Prostate gland (tissue), 2 donors: ENCODE measurements around the gene SYNGR1. TPM values are rescaled to one million over a fixed set of nuclear protein-coding genes. Genes with fewer than 3 reads are reported as not detected.

Experiments
- DNase-seq: peaks from one replicate; pipeline ENCODE4 v3.0.0-alpha.2; 2019; ENCODE audit warnings: low spot score
- H3K27ac ChIP-seq, 2 donors: fragments of 200-600 bp; sonication (generic); 2 replicates each; pipeline ENCODE4 v1.5.1; 2017 to 2019
- H3K27me3 ChIP-seq: fragments of 200-600 bp; sonication (generic); replicated peaks from 2 replicates; pipeline ENCODE4 v1.5.1; 2019; ENCODE audit not compliant: insufficient read depth
- H3K36me3 ChIP-seq, 2 donors: fragments of 200-600 bp; sonication (generic); 1 replicate in 1 of 2; 2 replicates in 1 of 2; pipeline versions ENCODE4 v1.5.1 to v1.8.1; 2017 to 2019
- H3K4me1 ChIP-seq: fragments of 200-600 bp; sonication (generic); replicated peaks from 2 replicates; pipeline ENCODE4 v1.5.1; 2019
- H3K4me3 ChIP-seq, 2 donors: fragments of 200-600 bp; sonication (generic); 2 replicates each; pipeline ENCODE4 v1.5.1; 2017 to 2019
- H3K9me3 ChIP-seq: fragments of 200-600 bp; sonication (generic); 2 replicates; pipeline ENCODE4 v1.5.1; 2017
- CTCF ChIP-seq, 4 experiments: fragments of 200-600 bp in 2 of 4; fragments of 450-650 bp in 2 of 4; sonication (generic) in 2 of 4; IDR thresholded peaks; 1 replicate in 3 of 4; 2 replicates in 1 of 4; pipeline ENCODE4 v1.5.1; 2016 to 2019; ENCODE audit warnings: antibody characterized with exemption in 4 of 4, mild to moderate bottlenecking in 2 of 4, moderate library complexity in 2 of 4
- POLR2A ChIP-seq: fragments of 450-650 bp; IDR thresholded peaks from one replicate; pipeline ENCODE4 v1.6.1; 2016; ENCODE audit warnings: antibody characterized with exemption, mild to moderate bottlenecking
- POLR2AphosphoS5 ChIP-seq: sonication (generic); formaldehyde crosslinking; IDR thresholded peaks from one replicate; pipeline ENCODE4 v1.6.1; 2017; ENCODE audit warnings: antibody characterized with exemption
- WGBS: methylation state at CpG from one replicate; pipeline ENCODE4 v1.1.5; 2018; 5-methylcytosine and 5-hydroxymethylcytosine counted together
- intact Hi-C: fragments of 100-400 bp; cut with DNase I; formaldehyde crosslinking; loops from one replicate; pipeline ENCODE4 v1.14.2; 2022
- total RNA-seq, 2 donors: library from RNA; depleted of rRNA; stranded (reverse); fragments of >200 nt; gene quantifications; one replicate each; pipeline ENCODE4 v1.1.0, GENCODE V29; 2016

The SYNGR1 gene
- total RNA-seq, 2 donors from 2014 or later: 38.3 to 43.8 TPM

DNA sequence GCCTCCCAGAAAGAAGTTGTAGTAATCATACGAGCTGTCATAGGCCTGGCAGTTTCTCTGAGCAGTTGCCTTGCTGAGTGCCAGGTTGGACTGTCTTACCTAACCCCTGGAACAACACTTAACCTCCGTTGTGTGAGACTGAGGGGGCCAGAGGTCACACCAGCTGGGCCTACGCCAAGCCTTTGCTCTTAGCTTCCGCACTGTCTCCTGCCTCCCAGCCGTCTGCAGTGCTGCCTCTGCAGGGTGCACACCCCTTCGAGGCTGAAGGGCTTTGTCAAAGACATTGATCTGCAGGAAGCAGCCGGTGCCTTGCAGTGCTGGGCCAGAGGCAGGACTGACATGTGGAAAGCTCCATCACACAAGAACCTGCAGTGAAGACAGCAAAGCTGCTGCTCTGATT is 66.5 kb downstream of the SYNGR1 start:
- no peak for DNase-seq
- Histone ChIP-seq H3K4me1 (no peaks in the 10 kb centered on the region), H3K36me3 (peaks cover 3 to 32% of the 10 kb centered on the region in 2 donors), H3K27ac (no peak overlapping the region), H3K4me3 (no peak overlapping the region), H3K27me3 (no peaks in the 10 kb centered on the region), H3K9me3 (no peaks in the 10 kb centered on the region)
- 75% methylated on average over 7 of the region's 7 CpGs for WGBS
- intact Hi-C loops: no loop called here
- TF ChIP-seq CTCF (IDR thresholded peaks at IDR 0.05) (no peak), POLR2AphosphoS5 (no peak), POLR2A (no peak)

GRCh38 chr22:39417641-39418040 is 67.8 kb downstream of the SYNGR1 start:
- Histone ChIP-seq H3K4me3 (no peak overlapping the region), H3K36me3 (peaks cover 8 to 37% of the 10 kb centered on the region in 2 donors), H3K4me1 (no peaks in the 10 kb centered on the region), H3K9me3 (no peaks in the 10 kb centered on the region), H3K27me3 (no peaks in the 10 kb centered on the region), H3K27ac (no peak overlapping the region)
- no peak for DNase-seq
- intact Hi-C loops: no loop called here
- no peak for TF ChIP-seq CTCF (IDR thresholded peaks at IDR 0.05)
- no peak for TF ChIP-seq POLR2AphosphoS5
- no peak for TF ChIP-seq POLR2A
- 90% methylated on average over 12 of the region's 12 CpGs for WGBS

GRCh38 chr22:39418696-39419095 is 68.9 kb downstream of the SYNGR1 start:
- TF ChIP-seq POLR2A: no peak
- intact Hi-C loops: no loop called here
- Histone ChIP-seq H3K27ac (no peak overlapping the region), H3K27me3 (no peaks in the 10 kb centered on the region), H3K4me3 (no peak overlapping the region), H3K9me3 (no peaks in the 10 kb centered on the region), H3K36me3 (peaks cover 8 to 37% of the 10 kb centered on the region in 2 donors), H3K4me1 (no peaks in the 10 kb centered on the region)
- DNase-seq: no peak
- 90% methylated on average over 12 of the region's 12 CpGs for WGBS

DNA sequence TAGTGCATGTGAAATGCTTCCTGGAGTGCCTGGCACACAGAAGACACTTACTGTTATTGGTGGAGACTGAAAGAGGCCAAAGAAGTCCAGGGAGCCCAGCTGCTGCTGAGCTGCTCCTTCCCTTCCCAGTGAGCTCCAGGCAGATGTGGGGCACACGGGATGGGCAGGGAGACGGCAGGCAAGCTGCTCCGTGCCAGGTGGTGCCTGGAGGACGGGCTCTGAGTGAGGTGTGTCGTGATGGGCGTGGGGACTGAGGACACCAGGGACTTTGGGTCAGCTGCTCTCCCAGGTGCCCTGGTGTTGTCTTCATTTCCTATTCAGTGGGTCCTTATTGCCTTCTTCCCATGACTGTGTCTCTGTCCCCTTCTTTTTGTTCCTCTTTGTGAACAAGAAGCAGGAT is 69.3 kb downstream of the SYNGR1 start:
- 95% methylated on average over 6 of the region's 6 CpGs for WGBS
- Histone ChIP-seq H3K9me3 (no peaks in the 10 kb centered on the region), H3K4me1 (no peaks in the 10 kb centered on the region), H3K36me3 (peaks cover 8 to 37% of the 10 kb centered on the region in 2 donors), H3K4me3 (no peak overlapping the region), H3K27ac (no peak overlapping the region), H3K27me3 (no peaks in the 10 kb centered on the region)
- no peak for DNase-seq
- TF ChIP-seq CTCF (IDR thresholded peaks at IDR 0.05) (no peak), POLR2A (no peak), POLR2AphosphoS5 (no peak)
- intact Hi-C loops: no loop called here

GRCh38 chr22:39419911-39420310 is 70.1 kb downstream of the SYNGR1 start:
- H3K27ac ChIP-seq: no peak overlapping the region
- no peak for DNase-seq
- no peak overlapping the region for H3K4me3 ChIP-seq
- H3K36me3 ChIP-seq: peaks cover 8 to 37% of the 10 kb centered on the region in 2 donors
- intact Hi-C loops: no loop called here
- no peaks in the 10 kb centered on the region for H3K9me3 ChIP-seq
- no peaks in the 10 kb centered on the region for H3K4me1 ChIP-seq
- no peaks in the 10 kb centered on the region for H3K27me3 ChIP-seq
- 90% methylated on average over 5 of the region's 5 CpGs for WGBS
- no peak for TF ChIP-seq POLR2AphosphoS5
- TF ChIP-seq POLR2A: no peak
- no peak for TF ChIP-seq CTCF (IDR thresholded peaks at IDR 0.05)
